GM12872 (cell line): ENCODE results near the gene SH3TC2.

Experiments
- CTCF ChIP-seq: IDR thresholded peaks from 3 replicates; pipeline ENCODE4 v1.5.1; 2011; ENCODE audit warnings: low read depth, mild to moderate bottlenecking, low read length, moderate library complexity; ENCODE audit not compliant: insufficient read depth

SH3TC2 gene

GRCh38 chr5:148957591-148958202, 105.2 kb downstream of the SH3TC2 start:
- peak; percentile 80 for TF ChIP-seq CTCF

- no peak for TF ChIP-seq CTCF
Measured at GRCh38 chr5:148956477-148957385, 106.1 kb downstream of the SH3TC2 start.
